ENCODE data around the gene HVCN1. TPM values are rescaled to one million over a fixed set of nuclear protein-coding genes. Genes with fewer than 3 reads are reported as not detected.

The HVCN1 gene
- total and polyA plus RNA-seq, 2 of the 8 experiments (the other 6 are each of a cell fraction or from before 2014, with no cell fraction given) = 5.8 to 11.2 TPM

DNA sequence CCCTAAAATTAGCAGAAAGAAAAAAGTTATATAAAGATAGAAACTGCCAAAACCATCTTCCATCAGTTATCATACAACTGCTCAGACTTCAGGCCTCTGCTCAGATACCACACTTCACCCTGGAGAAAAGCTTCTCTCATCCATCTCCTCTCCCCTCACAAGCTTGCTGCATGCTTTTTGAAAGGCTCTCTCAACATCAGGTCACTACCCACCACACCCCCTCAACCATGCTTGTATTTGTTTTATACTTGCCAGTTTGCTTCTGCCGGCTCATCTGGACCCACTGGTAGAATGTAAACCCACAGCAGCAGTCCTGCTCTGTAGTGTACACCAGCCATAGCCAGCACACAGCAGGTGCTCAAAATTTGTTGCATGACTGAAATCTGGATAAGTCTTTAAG is 45.0 kb upstream of the HVCN1 start (continued):
- TF ChIP-seq BACH1 (IDR thresholded peaks at IDR 0.05; ENCODE audit: low read length) (no peak), POU5F1 (IDR thresholded peaks at IDR 0.05; ENCODE audit: low read depth, low read length) (no peak), CHD2 (IDR thresholded peaks at IDR 0.05; ENCODE audit: low read length) (no peak), NRF1 (IDR thresholded peaks at IDR 0.05; ENCODE audit: low read depth, low read length) (no peak)
- TF ChIP-seq, protein P1, sequence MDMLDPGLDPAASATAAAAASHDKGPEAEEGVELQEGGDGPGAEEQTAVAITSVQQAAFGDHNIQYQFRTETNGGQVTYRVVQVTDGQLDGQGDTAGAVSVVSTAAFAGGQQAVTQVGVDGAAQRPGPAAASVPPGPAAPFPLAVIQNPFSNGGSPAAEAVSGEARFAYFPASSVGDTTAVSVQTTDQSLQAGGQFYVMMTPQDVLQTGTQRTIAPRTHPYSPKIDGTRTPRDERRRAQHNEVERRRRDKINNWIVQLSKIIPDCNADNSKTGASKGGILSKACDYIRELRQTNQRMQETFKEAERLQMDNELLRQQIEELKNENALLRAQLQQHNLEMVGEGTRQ (IDR thresholded peaks at IDR 0.05; ENCODE audit: low read length) = no peak

Data from H1 (cell line).